Posterior vena cava (tissue), 2 donors: Measurements from ENCODE around the gene GAS7. TPM values are rescaled to one million over a fixed set of nuclear protein-coding genes. Genes with fewer than 3 reads are reported as not detected.
A peak's percentile ranks its signal among the peaks of the same experiment; 100 is the strongest.

Source experiments
- DNase-seq: peaks from one replicate; pipeline ENCODE4 v3.0.0-alpha.2; 2020; ENCODE audit warnings: low spot score
- intact Hi-C, 2 donors: fragments of 100-400 bp; cut with DNase I; formaldehyde crosslinking; loops; one replicate each; pipeline versions ENCODE4 v1.14.1 to v1.14.2; 2022 to 2023
- total RNA-seq, 2 donors: library from RNA; stranded (reverse); fragmentation: NEBNext Ultra II Directional; extraction: Animal tissue kit (Norgen Biotek cat#: 25700); gene quantifications; one replicate each; pipeline ENCODE4 v1.2.1, GENCODE V29; 2021
- donor health status: DM: yes; HTN: yes; CAD: no.
- donor health status: DM: yes; HTN: yes; CAD: no.

The GAS7 gene
- total RNA-seq, 2 donors from 2014 or later = 70.6 to 190 TPM

DNA sequence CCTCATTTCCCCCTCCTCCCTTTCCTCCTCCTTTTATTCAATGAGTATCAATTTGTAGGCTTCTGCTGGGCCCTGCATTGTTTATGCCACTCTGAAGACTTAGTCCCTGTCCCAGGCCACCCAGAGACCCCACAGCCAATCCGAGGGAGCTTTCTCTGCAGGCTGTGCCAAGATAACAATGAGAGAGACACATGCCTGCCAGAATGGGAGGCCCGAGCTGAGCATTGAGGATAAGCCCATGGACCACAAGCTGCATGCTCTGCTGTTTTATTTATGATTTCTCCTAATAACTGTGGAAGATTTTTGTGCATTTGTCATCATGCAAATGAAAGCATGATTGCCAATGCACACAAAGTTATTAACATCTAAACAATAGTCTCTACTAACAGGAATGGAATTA is 296.3 kb downstream of the GAS7 start:
- peak; percentile 67 for DNase-seq
- intact Hi-C loops = no loop called here

GRCh38 chr17:9900784-9901183 is 297.6 kb downstream of the GAS7 start:
- peak; percentile 66 for DNase-seq

DNA sequence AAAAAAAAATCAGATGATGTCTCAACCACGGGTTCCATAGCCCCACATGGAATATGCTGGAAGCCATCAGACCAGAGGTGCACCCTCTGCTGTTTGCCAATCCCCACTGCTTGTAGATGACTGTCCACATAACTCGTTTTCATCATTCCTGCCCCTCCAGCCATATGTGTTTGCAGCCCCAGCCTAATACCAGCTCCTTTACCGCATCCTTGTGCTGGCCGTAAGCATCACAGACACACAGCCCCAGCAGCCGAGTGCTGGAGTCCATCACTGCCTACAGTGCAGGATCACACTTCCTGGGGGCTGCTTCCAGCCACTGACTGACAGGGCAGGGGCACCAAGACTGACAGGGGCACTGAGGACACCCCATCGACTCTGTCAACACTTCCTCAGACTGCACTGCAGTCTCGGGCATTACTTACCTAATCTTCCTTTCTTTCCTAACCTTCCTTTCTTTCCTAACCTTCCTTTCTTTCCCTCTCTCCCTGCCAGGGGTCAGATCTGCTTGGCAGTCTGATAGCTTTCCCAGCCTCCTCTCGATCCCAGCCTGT is 298.3 kb downstream of the GAS7 start:
- peak; percentile 66 for DNase-seq
- intact Hi-C loops = no loop called here

More at GRCh38 chr17:9900784-9901183, 297.6 kb downstream of the GAS7 start:
- intact Hi-C loops = no loop called here

DNA sequence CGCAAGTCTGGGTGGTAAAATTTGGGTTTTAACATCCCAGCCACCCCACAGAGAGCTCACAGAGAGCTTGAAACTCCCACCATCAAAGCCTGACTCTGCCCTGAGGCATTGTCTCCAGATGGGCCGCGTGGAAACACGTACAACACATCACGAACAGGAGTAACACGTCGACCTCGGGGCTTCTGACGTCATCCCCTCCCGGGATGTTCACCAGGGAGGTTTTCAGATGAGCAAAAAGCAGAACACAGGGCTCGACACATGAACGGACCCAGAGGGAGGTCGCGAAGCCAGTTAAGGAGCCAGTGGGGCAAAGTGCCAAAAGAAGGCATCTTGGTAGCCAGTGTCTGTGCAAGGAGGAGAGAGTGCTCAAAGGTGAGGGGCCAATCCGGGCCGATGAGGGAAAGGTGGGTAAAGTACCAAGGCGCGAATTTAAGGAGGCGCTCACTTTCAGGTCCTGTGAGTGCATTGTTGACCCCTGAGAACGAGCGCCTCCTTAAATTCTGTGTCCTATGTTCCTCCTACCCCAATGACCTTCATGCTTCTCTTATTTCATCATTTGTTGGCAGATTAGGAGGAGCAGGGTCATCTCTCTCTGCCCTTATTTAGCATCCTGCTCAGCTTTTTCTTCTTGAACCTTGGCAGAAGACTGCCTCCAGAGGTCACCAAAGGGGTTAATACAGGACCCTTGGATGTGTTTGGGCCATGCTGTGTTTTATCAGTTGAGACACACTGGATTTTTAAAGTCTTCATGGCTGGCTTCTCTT is 298.9 kb downstream of the GAS7 start:
- intact Hi-C loops = no loop called here
- peak; percentile 87 for DNase-seq

DNA sequence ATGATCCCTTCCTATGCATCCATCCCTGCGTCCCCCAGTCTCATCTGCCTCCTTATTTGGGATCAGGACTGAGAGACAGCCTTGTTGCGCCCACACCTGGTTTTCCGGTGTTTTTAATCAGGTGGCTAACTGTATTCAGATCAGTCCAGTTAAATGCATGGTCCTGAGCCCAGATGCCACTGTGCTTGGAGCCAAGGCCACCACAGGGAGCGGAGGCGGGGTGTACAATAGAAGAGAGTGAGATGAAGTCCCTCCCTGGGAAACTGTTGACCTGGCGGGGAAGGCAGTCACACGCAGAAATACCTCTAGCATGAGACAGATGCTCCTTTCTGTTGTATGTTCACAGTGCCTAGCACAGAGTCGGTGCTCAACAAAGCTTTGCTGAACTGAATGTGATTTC is 299.6 kb downstream of the GAS7 start:
- intact Hi-C loops = no loop called here

DNA sequence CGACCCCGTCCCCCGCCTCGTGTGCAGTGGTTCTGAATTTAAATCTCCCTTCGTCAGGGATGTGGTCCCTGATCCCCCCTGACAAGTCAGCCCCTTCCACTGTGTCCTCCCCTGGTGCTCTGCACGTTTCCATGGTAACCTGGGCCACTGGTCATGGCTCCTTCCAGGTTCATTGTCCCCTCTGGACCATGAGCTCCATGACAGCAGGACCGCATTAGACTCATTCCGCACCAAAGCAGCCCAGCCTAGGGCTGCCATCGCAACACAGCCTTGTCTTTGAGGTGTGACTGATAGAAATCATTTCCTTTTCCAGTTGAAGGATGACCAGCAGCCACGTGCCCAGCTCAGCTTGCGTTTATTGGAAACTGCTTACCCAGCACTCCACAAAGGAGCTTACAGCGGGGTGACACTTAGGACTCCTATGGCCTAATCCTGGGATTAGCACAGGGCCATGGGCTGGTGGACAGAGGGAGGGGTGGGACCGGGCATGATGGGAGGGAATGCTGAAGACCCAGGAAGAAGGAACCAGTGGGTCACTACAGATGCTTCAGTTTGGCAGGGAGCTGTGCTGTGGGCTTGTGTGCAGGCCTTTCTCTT is 300.9 kb downstream of the GAS7 start:
- intact Hi-C loops = no loop called here
- DNase-seq = peak; percentile 55

More for the DNA sequence above, 299.6 kb downstream of the GAS7 start:
- peak; percentile 47 for DNase-seq

DNA sequence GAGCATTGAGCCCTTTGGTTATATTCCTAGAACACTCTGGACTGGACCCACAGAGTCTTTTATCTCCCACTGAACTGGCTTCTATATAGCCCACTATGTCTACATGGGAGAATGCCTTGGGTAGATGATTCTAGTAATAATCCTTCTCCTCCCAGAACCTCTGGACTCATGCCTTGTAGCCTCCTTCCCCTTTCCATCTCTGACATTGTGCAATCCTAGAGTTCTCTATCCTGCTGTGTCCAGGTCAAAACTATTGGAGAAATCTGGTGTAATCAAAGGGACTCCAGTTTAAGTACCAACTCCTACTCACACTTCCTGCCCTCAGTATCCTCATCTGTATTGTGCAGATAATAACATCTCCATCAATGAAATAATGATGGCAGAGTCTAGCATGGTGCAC is 302.5 kb downstream of the GAS7 start:
- DNase-seq = peak; percentile 3
- intact Hi-C loops = no loop called here

GRCh38 chr17:9894231-9894630 is 304.2 kb downstream of the GAS7 start:
- no peak for DNase-seq
- intact Hi-C loops = no loop called here

DNA sequence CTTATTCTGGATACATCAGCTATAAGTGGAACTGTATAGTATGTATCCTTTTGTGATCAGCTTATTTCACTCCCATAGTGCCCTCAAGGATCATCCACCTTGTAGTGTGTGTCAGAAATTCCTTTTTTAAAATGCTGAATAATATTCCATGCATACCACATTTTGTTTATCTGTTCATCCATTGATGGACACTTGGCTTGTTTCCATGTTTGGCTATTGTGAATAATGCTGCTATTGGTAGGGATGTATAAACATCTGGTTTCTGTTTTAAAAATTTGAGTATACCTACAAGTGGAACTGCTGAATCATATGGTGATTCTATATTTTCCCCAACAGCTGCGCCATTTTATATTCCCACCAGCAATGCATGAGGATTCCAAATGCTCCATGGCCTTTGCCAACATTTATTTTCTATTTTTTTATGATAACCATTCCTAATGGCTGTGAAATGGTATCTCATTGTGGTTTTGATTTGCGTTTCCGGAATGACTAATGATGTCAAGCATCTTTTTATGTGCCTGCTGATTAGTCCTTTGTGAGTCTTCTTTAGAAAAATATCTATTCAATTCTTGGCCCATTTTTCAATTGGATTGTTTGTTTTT is 304.9 kb downstream of the GAS7 start:
- no peak for DNase-seq
- intact Hi-C loops = no loop called here

DNA sequence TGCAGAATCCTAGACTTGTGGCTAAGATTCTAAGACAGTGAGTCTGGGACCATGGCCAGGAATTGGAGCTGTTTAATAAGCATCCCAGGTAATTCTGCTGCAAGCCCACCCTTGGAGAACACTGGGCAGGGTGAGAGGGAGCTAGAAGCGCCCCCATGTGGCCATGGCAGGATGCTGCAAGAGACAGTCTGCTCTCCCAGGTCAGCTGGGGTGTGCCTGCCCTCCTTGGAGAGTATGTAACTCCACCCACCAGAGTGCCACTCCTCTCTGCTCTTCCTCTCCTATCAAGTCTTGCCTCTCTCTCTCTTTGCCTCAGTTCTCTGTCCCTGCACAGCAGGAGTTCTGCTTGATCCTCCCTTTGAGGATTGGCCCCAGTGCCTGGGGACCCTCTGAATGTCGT is 308.3 kb downstream of the GAS7 start:
- no peak for DNase-seq
- intact Hi-C loops = no loop called here

GRCh38 chr17:9887508-9887907 is 310.9 kb downstream of the GAS7 start:
- intact Hi-C loops = no loop called here
- DNase-seq = no peak

DNA sequence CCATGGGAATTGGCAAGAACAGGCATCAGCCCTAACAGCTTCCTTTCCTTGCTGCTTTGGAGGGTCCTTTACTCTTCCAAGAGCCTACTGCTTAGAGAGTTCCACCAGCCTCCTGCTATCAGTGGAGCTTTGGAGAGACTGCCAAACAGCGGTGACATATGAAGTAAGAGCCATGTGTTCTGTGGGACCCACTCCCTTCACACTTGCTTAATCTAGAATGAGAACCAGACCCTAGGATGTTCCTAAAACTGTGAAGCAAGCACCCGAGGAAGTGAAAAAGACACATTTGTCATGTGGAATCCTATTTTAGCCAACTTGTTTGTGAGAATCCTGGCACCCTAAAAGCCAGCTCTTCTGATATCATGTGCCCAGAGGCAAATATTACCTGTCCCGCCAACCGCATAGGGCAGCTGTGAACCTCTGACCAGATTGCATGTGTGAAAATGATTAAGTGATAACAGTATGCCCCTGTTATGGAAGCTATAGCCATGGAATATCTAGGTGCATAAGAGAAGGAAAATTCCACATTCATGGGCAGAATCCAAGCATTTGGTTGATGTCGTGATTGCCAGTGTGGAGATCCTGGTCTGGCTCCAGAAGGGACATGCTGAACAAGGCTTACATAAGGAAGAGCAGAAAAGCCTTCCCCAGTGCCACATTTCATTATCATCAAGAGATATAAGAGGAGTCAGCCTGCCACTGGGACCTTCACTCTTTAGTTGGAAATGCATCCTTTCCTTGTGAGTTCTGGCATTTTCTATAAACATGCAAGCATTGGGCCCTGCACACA is 312.1 kb downstream of the GAS7 start:
- DNase-seq = no peak
- intact Hi-C loops = no loop called here

DNA sequence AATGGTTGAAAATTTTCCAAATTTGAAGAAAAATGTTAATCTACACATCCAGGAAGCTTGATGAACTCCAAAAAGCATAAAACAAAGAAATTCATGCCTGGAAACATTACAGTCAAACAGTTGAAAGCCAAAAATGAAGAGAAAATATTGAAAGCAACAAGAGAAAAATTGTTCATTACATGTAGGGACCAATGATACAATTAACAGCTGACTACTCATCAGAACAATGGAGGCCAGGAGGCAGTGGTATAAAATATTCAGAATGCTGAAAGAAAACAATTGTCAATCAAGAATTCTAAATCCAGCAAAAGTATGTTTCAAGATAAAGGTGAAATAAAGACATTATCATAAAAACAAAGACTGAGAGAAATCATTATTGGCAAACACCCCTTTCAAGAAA is 315.0 kb downstream of the GAS7 start:
- intact Hi-C loops = no loop called here
- DNase-seq = no peak

- no peak for DNase-seq
- intact Hi-C loops = no loop called here
These were observed 317.8 kb downstream of the GAS7 start for GRCh38 chr17:9880582-9880999.

DNA sequence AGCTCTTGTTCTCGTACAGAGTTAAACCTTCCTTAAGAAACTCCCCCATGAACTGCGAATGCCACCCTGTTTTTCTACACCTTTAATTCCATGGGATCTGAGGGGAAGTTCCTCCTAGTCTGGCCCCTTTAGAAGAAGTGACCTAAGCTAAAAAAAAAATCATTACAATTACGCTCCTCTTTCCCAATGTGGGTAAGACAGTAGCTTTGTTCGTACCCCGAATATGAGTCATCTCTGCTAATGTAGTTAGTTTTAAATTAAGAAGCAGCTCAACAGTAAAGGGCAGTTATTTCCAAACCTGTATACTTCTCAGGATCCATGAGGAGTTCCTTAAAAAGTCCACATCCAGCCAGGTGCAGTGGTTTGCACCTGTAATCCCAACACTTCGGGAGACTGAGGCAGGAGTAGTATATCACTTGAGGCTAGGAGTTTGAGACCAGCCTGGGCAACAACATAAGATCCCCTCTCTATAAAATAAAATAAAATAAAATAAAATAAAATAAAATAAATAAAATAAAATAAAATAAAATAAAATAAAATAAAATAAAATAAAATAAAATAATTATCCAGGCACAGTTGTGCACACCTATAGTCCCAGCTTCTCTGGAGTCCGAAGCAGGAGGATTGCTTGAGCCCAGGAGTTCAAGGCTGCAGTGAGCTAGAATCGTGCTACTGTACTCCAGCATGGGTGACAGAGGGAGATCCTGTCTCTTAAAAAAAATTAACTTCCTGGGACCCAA is 319.4 kb downstream of the GAS7 start:
- no peak for DNase-seq
- intact Hi-C loops = no loop called here

DNA sequence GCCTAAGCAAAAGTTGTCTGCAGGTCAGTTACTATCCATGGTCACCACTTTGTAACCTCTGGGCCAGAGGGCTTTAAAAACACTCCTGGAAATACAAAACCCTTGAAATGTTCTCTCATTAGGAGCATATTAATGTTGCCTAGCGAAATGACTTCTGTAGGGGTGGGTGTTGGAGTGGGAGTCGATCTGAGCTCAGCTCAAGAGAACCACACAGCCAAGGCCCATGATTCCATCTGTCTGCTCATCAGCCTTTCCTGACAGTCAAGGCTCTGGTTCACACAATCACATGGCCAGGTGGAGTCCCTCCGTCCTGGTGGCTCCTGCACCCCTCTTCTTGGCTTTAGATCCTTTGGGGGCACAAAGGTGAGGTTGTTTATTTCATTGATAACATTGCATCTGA is 320.1 kb downstream of the GAS7 start:
- DNase-seq = no peak
- intact Hi-C loops = no loop called here

- no peak for DNase-seq
- intact Hi-C loops = no loop called here
These were observed 323.0 kb downstream of the GAS7 start for GRCh38 chr17:9875441-9875840.

GRCh38 chr17:9874722-9875121 is 323.7 kb downstream of the GAS7 start:
- DNase-seq = no peak
- intact Hi-C loops = no loop called here

- intact Hi-C loops = no loop called here
- DNase-seq = no peak
These were observed 325.6 kb downstream of the GAS7 start for GRCh38 chr17:9872852-9873251.
